Tibial nerve (tissue), 4 donors: ENCODE measurements around the gene HIRIP3. TPM values are rescaled to one million over a fixed set of nuclear protein-coding genes. Genes with fewer than 3 reads are reported as not detected.
"Not testable (repeated sequence)": the region's sequence is repeated elsewhere in the genome, so short reads cannot be mapped to it uniquely, and the experiment has no call there.

Experiments used
- DNase-seq, 2 donors: peaks; one replicate each; pipeline ENCODE4 v3.0.0-alpha.2; 2019; ENCODE audit warnings: low spot score in 2 of 2
- H3K27ac ChIP-seq, 4 donors: fragments of 200-600 bp; sonication (generic) in 3 of 4; one replicate each; pipeline ENCODE4 v1.5.1; 2017 to 2019; ENCODE audit warnings: mild to moderate bottlenecking in 1 of 4
- H3K27me3 ChIP-seq, 2 donors: fragments of 200-600 bp; sonication (generic) in 1 of 2; one replicate each; pipeline versions ENCODE4 v1.5.1 to v1.6.0; 2017 to 2019
- H3K36me3 ChIP-seq, 3 donors: fragments of 200-600 bp; sonication (generic); one replicate each; pipeline ENCODE4 v1.5.1; 2018 to 2019
- H3K4me1 ChIP-seq, 4 donors: fragments of 200-600 bp; sonication (generic) in 3 of 4; one replicate each; pipeline ENCODE4 v1.5.1; 2017 to 2019
- H3K4me3 ChIP-seq, 4 donors: fragments of 200-600 bp; sonication (generic) in 3 of 4; one replicate each; pipeline ENCODE4 v1.5.1; 2017 to 2019; ENCODE audit warnings: mild to moderate bottlenecking in 1 of 4, moderate library complexity in 1 of 4
- H3K9me3 ChIP-seq, 4 donors: fragments of 200-600 bp; sonication (generic) in 3 of 4; one replicate each; pipeline ENCODE4 v1.5.1; 2017 to 2019
- CTCF ChIP-seq, 5 experiments: fragments of 200-600 bp in 3 of 5; fragments of 450-650 bp in 2 of 5; sonication (generic) in 3 of 5; IDR thresholded peaks; one replicate each; pipeline ENCODE4 v1.5.1; 2016 to 2019; ENCODE audit warnings: antibody characterized with exemption in 5 of 5, mild to moderate bottlenecking in 3 of 5, moderate library complexity in 2 of 5
- EP300 ChIP-seq, 2 donors: sonication (generic); formaldehyde crosslinking; IDR thresholded peaks; one replicate each; pipeline ENCODE4 v1.6.1; 2017; ENCODE audit warnings: antibody characterized with exemption in 2 of 2, mild to moderate bottlenecking in 1 of 2
- POLR2A ChIP-seq, 2 donors: fragments of 450-650 bp; IDR thresholded peaks; one replicate each; pipeline ENCODE4 v1.6.1; 2017; ENCODE audit warnings: antibody characterized with exemption in 2 of 2, mild to moderate bottlenecking in 2 of 2, moderate library complexity in 2 of 2
- WGBS, 2 donors: methylation state at CpG; one replicate each; pipeline ENCODE4 v1.1.5; 2018; 5-methylcytosine and 5-hydroxymethylcytosine counted together
- total RNA-seq, 4 donors: library from RNA; depleted of rRNA; stranded (reverse); fragments of >200 nt; gene quantifications; one replicate each; pipeline ENCODE4 v1.1.0, GENCODE V29; 2016

HIRIP3 gene
- 10 to 100 TPM; 12.6 to 26.7 (median 22.6) TPM for total RNA-seq

DNA sequence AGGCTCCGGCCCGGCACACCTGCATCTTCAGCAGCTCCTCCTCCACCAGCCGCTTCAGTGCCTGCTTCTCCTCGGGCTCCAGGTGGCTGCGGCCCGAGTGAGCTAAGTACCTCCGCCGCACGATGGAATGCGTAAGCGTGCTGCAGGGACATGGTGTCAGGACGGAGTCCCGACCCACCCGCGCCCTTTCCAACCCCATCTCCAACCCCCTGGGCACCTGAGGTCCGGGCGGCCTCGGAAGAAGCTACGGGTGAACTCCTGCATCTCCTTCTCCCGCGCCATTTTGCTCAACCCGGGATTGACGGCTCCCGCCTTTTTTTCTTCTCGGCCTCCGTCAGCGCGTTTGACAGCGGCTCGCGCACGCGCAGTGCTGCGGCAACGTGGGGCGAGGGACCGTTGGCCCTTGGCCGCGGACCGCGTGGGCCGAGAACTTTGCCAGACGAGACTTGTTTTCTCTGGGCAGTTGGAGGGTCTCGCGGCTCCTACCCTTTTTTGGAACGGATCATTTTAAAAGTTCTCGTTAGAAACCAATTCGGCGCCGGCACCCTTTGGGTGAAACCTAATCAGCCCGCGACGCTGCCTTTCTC is at the start of gene HIRIP3:
Gene HIRIP3, minus strand, starts transcription at position 294 of the 587 bp plus-strand sequence. Its CDS starts 12 bp downstream, at position 282.
- H3K4me3 ChIP-seq, result peak within 1 kb of the TSS; percentile 78 to 97 (median 82)
- DNase-seq, result peak; percentile 68 to 74
- peak within 1 kb of the TSS; percentile 94 to 100 (median 96) for H3K27ac ChIP-seq
- H3K36me3 ChIP-seq, result peaks cover 6 to 64% (median 13%) of the 10 kb centered on the region in 3 donors
- peaks cover 0 to 30% (median 13%) of the 10 kb centered on the region in 4 donors for H3K4me1 ChIP-seq
- H3K27me3 ChIP-seq, result no peaks in the 10 kb centered on the region
- H3K9me3 ChIP-seq, result no peaks in the 10 kb centered on the region
- TF ChIP-seq CTCF (IDR thresholded peaks at IDR 0.05) (no peak), POLR2A (IDR thresholded peaks at IDR 0.05) (no peak), EP300 (IDR thresholded peaks at IDR 0.05) (peak in 1 of 2 donors; percentile 78)
- WGBS, 2 donors, result 0 to 1% methylated on average over 46 to 51 of the region's 53 CpGs

- peaks cover 0 to 9% of the 10 kb centered on the region in 2 donors for H3K27me3 ChIP-seq
- H3K4me3 ChIP-seq, result no peak overlapping the region
- H3K9me3 ChIP-seq, result no peaks in the 10 kb centered on the region
- peak in 3 of 5 experiments; percentile 13 to 44 (median 24) for TF ChIP-seq CTCF (IDR thresholded peaks at IDR 0.05)
- no peak for TF ChIP-seq POLR2A (IDR thresholded peaks at IDR 0.05)
- no peak for TF ChIP-seq EP300 (IDR thresholded peaks at IDR 0.05)
- WGBS, 2 donors, result 20% methylated on average over 5 of the region's 5 CpGs
- DNase-seq, result peak in 1 of 2 donors; percentile 16
- no peaks in the 10 kb centered on the region for H3K4me1 ChIP-seq
- H3K27ac ChIP-seq, result no peak overlapping the region
- H3K36me3 ChIP-seq, result no peaks in the 10 kb centered on the region
Measured at GRCh38 chr16:30041841-30042240, 46.4 kb upstream of the HIRIP3 start.

- not testable (repeated sequence) for H3K4me1 ChIP-seq, H3K9me3 ChIP-seq, DNase-seq, H3K4me3 ChIP-seq, H3K36me3 ChIP-seq, H3K27ac ChIP-seq
- WGBS, 2 donors, result 84 to 87% methylated on average over 5 of the region's 5 CpGs
- H3K27me3 ChIP-seq, result peaks cover 0 to 16% of the 10 kb centered on the region in 2 donors
Measured at GRCh38 chr16:30040690-30041089, 45.3 kb upstream of the HIRIP3 start.

DNA sequence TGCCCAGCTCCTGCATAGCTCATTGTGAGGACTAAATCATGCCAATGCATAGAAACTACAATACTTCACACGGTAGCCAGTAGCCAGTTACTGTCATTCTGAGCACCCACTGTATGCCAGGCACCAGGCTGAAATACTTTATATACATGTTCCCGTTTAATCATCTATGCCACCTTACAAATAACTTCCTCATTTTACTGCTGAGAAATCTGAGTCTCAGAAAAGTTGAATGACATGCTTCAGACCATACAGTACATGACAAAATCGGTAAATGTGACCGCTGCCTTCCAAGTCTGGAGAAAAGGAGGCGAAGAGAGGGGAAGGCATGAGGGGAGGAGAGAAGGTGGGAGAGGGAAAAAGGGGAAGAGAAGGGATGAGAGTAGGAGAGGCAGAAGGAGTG is 44.8 kb upstream of the HIRIP3 start:
- WGBS, 2 donors, result 65 to 69% methylated on average over 5 of the region's 5 CpGs
- peaks cover 0 to 20% of the 10 kb centered on the region in 2 donors for H3K27me3 ChIP-seq
- no peak for TF ChIP-seq EP300 (IDR thresholded peaks at IDR 0.05)
- TF ChIP-seq POLR2A (IDR thresholded peaks at IDR 0.05), result no peak
- TF ChIP-seq CTCF (IDR thresholded peaks at IDR 0.05), result no peak
- H3K4me1 ChIP-seq, result no peaks in the 10 kb centered on the region
- no peak overlapping the region for H3K27ac ChIP-seq
- H3K4me3 ChIP-seq, result no peak overlapping the region
- no peaks in the 10 kb centered on the region for H3K36me3 ChIP-seq
- H3K9me3 ChIP-seq, result no peaks in the 10 kb centered on the region
- DNase-seq, result no peak

- no peaks in the 10 kb centered on the region for H3K36me3 ChIP-seq
- H3K27me3 ChIP-seq, result peaks cover 0 to 80% of the 10 kb centered on the region in 2 donors
- no peak overlapping the region for H3K27ac ChIP-seq
- no peaks in the 10 kb centered on the region for H3K9me3 ChIP-seq
- no peak overlapping the region for H3K4me3 ChIP-seq
- TF ChIP-seq POLR2A (IDR thresholded peaks at IDR 0.05) (no peak), CTCF (IDR thresholded peaks at IDR 0.05) (no peak), EP300 (IDR thresholded peaks at IDR 0.05) (no peak)
- 61 to 71% methylated on average over 7 of the region's 7 CpGs for WGBS, 2 donors
- H3K4me1 ChIP-seq, result peaks cover 0 to 8% (median 4%) of the 10 kb centered on the region in 4 donors
- DNase-seq, result no peak
Measured at GRCh38 chr16:30033270-30033669, 37.9 kb upstream of the HIRIP3 start.
